MCF 10A (cell line): ENCODE measurements around the gene GALNT9. TPM values are rescaled to one million over a fixed set of nuclear protein-coding genes. Genes with fewer than 3 reads are reported as not detected.

Experiments used
- BruUV-seq: library from RNA; stranded (reverse); fragments of 400-500 nt; replicated peaks from 2 replicates; lab custom pipeline; 2021; lab: Mats Ljungman, UMichigan
- CTCF ChIA-PET: fragments of 300-600 bp; sonication (Branson Sonifier 250); formaldehyde crosslinking; extraction: SDS; loops from one replicate; lab custom pipeline; 2021; ENCODE audit warnings: antibody characterized with exemption, inconsistent platforms; lab: Yijun Ruan, JAX
- POLR2A ChIA-PET: fragments of 300-600, 350-650 bp; sonication (Branson Sonifier 250); formaldehyde crosslinking; extraction: SDS; loops from one replicate; lab custom pipeline; 2020; ENCODE audit warnings: antibody characterized with exemption, inconsistent platforms; lab: Yijun Ruan, JAX
- DNase-seq: peaks from one replicate; pipeline ENCODE4 v3.0.0-alpha.2; 2018; ENCODE audit not compliant: unreplicated experiment
- H3K27ac Mint-ChIP-seq: one replicate; pipeline ENCODE4 v1.8.0; 2022; ENCODE audit warnings: mild to moderate bottlenecking, low read depth, mixed read lengths; ENCODE audit not compliant: unreplicated experiment
- H3K27me3 Mint-ChIP-seq: one replicate; pipeline ENCODE4 v1.8.0; 2022; ENCODE audit warnings: mixed read lengths; ENCODE audit not compliant: insufficient read depth, unreplicated experiment
- H3K36me3 Mint-ChIP-seq: one replicate; pipeline ENCODE4 v1.8.0; 2022; ENCODE audit warnings: mild to moderate bottlenecking, moderate library complexity, mixed read lengths; ENCODE audit not compliant: insufficient read depth, unreplicated experiment
- H3K4me1 Mint-ChIP-seq: one replicate; pipeline ENCODE4 v1.8.0; 2022; ENCODE audit warnings: mixed read lengths; ENCODE audit not compliant: insufficient read depth, unreplicated experiment
- H3K4me3 Mint-ChIP-seq: one replicate; pipeline ENCODE4 v1.8.0; 2022; ENCODE audit warnings: mild to moderate bottlenecking, moderate library complexity, mixed read lengths; ENCODE audit not compliant: unreplicated experiment
- H3K9me3 Mint-ChIP-seq: one replicate; pipeline ENCODE4 v1.8.0; 2022; ENCODE audit warnings: mixed read lengths; ENCODE audit not compliant: unreplicated experiment
- CTCF ChIP-seq: fragments of 200-600 bp; IDR thresholded peaks from one replicate; pipeline ENCODE4 v1.8.0; 2022; ENCODE audit warnings: antibody characterized with exemption, mild to moderate bottlenecking; ENCODE audit not compliant: unreplicated experiment
- intact Hi-C: fragments of 100-400 bp; cut with micrococcal nuclease; formaldehyde crosslinking; loops from 2 replicates; pipeline ENCODE4 v1.14.1; 2022
- total RNA-seq: library from RNA; stranded (reverse); gene quantifications from 2 replicates; pipeline ENCODE4 v1.2.3, GENCODE V29; 2022

GALNT9 gene
- total RNA-seq, 1 experiment from 2014 or later, result 4.4 TPM

DNA sequence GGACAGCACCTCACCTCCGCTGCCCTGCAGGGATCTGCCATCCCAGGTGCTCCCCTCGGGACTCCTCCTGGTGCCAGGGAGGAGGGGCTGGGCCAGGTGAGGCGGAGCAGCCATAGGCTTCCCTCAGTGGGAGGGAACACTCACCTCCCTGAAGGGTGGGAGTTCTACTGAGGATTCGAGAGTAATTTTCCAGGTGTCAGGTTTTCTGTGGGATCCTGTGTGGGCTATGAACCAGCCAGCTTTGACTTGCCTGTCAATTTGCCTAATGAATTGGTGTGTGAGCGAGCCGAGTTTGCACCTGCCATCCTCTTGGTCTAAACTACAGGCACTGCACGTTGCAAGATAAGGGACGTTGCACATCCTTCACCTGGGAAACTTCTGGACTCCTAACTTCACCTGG lies 134.8 kb downstream of the GALNT9 start:
- intact Hi-C loops, result no loop called here
- no peak for TF ChIP-seq CTCF
- no peaks in the 10 kb centered on the region for H3K27me3 Mint-ChIP-seq
- H3K4me3 Mint-ChIP-seq, result no peak overlapping the region
- no peaks in the 10 kb centered on the region for H3K4me1 Mint-ChIP-seq
- BruUV-seq, result no TSS peak
- no peaks in the 10 kb centered on the region for H3K36me3 Mint-ChIP-seq
- no peak for DNase-seq
- H3K27ac Mint-ChIP-seq, result no peak overlapping the region
- H3K9me3 Mint-ChIP-seq, result peaks cover 12% of the 10 kb centered on the region
- ChIA-PET POLR2A (no interaction called here), CTCF (no interaction called here)

GRCh38 chr12:132194056-132194455 lies 135.3 kb downstream of the GALNT9 start:
- no peaks in the 10 kb centered on the region for H3K36me3 Mint-ChIP-seq
- no peaks in the 10 kb centered on the region for H3K27me3 Mint-ChIP-seq
- peak; percentile 25 for TF ChIP-seq CTCF
- intact Hi-C loops, result no loop called here
- peaks cover 12% of the 10 kb centered on the region for H3K9me3 Mint-ChIP-seq
- BruUV-seq, result no TSS peak
- H3K4me1 Mint-ChIP-seq, result peaks cover 5% of the 10 kb centered on the region
- H3K27ac Mint-ChIP-seq, result no peak overlapping the region
- DNase-seq, result no peak
- CTCF ChIA-PET, result no interaction called here
- H3K4me3 Mint-ChIP-seq, result no peak overlapping the region
- POLR2A ChIA-PET, result no interaction called here

GRCh38 chr12:132191715-132192553 lies 137.5 kb downstream of the GALNT9 start:
- Mint-ChIP-seq H3K36me3 (no peaks in the 10 kb centered on the region), H3K27ac (no peak overlapping the region), H3K4me3 (no peak overlapping the region), H3K27me3 (no peaks in the 10 kb centered on the region), H3K4me1 (peaks cover 5% of the 10 kb centered on the region), H3K9me3 (peaks cover 12% of the 10 kb centered on the region)
- DNase-seq, result no peak
- no peak for TF ChIP-seq CTCF
- BruUV-seq, result no TSS peak
- POLR2A ChIA-PET, result no interaction called here
- intact Hi-C loops, result no loop called here
- CTCF ChIA-PET, result no interaction called here

GRCh38 chr12:132190834-132191500 lies 138.4 kb downstream of the GALNT9 start:
- H3K27me3 Mint-ChIP-seq, result peaks cover 6% of the 10 kb centered on the region
- no peak overlapping the region for H3K4me3 Mint-ChIP-seq
- no peak overlapping the region for H3K27ac Mint-ChIP-seq
- CTCF ChIA-PET, result interaction anchor here (0.6 kb wide), 1 partner anchor 219 kb away, joined by 3 read pairs; no protein-coding TSS in a partner anchor
- POLR2A ChIA-PET, result no interaction called here
- DNase-seq, result no peak
- H3K36me3 Mint-ChIP-seq, result no peaks in the 10 kb centered on the region
- H3K4me1 Mint-ChIP-seq, result peaks cover 5% of the 10 kb centered on the region
- no peak for TF ChIP-seq CTCF
- BruUV-seq, result no TSS peak
- intact Hi-C loops, result no loop called here
- H3K9me3 Mint-ChIP-seq, result peaks cover 12% of the 10 kb centered on the region
